Activated naive CD4-positive, alpha-beta T cell treated with Interleukin-2 at 50 U/mL for 16 hours (primary cell): ENCODE data around the gene TECPR1.

ENCODE experiments used
- DNase-seq: peaks from one replicate; pipeline ENCODE4 v3.0.0-alpha.2; 2020

Gene TECPR1

GRCh38 chr7:98186452-98187137 lies 65.4 kb downstream of the TECPR1 start:
- no peak for DNase-seq

- DNase-seq = no peak
Measured at GRCh38 chr7:98185101-98185500, 66.9 kb downstream of the TECPR1 start.

GRCh38 chr7:98180751-98181150 lies 71.3 kb downstream of the TECPR1 start:
- DNase-seq = no peak

DNA sequence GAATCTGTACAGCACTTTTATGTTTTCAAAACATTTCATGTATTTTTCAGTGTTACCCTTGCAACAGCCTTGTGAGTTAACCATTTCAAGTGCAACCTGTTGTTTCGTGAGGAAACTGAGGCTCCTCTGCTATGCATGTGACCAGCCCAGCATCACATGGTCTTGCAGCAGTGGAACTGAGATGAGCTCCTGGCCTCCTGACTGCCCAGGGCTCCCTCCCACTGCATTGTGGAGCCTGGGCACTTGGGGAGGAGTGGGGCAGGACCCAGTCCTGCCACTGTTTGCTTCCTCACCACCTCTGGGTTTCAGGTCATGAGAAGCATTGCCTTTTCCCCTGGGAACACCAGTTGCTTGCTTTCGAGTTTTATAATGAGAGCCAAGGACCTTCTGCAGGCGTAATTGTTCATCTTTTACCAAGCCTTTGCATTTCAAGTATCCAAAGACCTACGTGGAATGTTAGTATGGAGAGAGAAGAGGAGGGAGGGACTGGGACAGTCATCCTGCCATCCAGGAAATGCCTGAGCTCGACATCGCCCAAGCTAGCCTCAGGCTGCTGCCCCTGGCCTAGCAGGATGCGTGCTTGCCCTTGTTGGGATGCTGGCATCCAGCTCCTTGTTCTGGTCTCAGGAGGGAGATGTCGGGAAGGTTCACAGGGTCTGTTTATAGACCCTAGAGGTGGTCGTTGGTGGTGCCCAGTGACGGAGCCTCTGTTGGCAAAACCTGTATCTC lies 73.1 kb downstream of the TECPR1 start:
- DNase-seq = no peak

DNA sequence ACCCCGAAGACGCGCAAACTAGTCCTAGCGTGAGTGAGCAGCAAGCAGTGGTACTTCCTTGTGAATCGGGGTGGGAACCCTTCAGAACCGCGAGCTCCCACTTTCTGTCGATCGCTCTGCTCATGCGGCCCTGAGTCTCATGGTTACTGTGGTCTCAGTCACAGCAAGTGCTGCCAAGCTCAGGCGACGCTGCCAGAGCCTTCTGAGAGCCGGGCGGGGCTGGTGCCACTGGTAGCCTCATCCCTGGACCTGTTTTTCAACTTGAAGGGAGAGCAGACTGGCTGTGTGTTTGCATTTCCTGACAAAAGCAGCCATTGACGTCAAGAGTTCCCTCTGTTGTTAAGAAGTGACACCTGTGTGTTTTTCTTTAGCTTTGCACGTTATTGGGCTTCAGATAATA lies 73.7 kb downstream of the TECPR1 start:
- DNase-seq = no peak

GRCh38 chr7:98177553-98177952 lies 74.5 kb downstream of the TECPR1 start:
- DNase-seq = no peak

DNA sequence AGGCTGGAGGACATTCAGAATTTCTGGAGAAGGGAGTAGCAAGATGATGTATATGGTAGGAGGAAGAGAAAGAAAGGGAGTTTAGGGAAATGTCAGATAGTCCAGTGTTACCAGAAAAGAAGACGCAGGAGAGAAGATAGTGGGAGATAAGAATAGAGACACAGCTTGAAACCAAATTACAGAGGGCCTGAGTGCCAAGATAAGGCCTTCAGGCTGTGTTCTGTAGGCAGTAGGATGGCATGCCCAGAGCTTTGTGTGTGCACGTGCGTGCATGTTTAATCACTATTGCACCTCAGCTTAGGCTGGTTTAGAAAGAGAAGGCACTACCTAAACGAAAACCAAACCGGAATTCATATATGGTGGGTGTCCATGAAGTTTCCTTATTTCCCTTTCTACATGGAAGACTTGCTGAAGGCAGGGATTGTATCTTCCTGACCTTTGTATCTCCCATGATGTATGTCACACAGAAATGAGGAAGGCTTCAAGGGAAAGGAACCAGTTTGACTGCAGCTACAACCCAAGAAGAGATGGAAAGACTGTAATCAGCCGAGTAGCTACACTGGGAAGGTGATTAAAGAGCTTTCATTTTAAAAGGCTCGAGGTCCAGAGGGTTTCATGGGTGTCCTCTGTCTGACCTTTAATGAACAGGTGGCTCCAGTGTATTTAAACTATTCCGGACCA lies 76.6 kb downstream of the TECPR1 start:
- no peak for DNase-seq

DNA sequence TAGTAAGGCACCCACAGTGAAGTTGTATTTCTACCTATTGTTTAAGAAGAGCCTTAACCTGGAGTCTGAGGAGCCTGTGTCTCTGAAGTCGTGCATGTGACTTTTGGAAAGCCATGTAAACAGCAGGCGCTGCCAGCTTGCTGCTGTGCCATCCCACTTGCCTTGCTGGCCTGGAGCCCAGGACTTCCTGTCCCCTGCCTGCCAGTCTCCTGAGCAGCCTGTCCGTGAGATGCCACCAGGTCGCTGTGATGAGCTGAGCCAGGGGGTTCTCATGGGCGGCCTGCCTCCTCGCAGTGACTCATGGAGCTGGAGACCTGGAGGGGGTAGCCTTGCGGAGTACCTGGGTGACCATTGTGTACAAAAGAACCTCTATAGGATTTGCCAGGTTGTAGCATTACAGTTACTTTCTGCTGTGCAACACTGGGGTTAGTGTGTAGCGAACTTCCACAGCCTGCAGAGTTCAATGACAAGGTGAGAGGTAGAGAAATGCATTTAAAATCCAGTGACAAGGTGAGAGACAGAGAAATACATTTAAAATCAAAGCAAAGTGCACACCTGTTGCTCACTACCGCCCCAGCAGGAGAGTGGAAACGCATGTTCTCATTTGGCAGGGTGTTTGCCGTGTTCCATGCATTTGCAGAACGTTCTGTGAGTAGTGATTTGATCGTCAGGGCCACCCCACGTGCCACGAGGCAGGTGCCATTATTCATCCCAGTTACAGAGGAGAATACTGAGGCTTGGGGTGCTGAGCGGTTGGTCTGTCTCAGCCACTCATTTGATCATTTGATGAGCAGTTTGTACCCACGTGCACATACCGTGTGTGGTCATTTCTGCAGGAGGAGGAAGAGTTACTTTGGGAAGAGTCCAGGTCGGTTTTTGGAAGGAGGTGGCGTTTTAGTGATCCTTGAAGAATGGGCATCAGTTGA lies 77.4 kb downstream of the TECPR1 start:
- DNase-seq = no peak

DNA sequence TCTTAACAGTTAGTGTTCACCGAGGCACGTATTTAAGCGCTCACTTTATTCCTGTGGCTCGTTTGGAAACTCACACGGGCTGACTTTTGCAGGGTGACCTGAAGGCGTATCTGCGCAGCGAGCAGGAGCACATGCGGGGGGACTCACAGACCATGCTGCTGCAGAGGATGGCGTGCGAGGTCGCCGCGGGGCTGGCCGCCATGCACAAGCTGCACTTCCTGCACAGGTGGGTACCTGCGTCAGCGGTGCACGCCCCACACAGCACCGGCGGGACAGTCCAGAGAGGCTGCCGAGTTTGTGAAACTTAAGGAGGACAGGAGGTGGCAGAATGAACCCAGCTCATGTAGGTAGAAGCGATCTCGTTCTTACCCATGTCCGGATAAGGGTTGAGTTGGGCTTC lies 80.6 kb downstream of the TECPR1 start:
- no peak for DNase-seq

DNA sequence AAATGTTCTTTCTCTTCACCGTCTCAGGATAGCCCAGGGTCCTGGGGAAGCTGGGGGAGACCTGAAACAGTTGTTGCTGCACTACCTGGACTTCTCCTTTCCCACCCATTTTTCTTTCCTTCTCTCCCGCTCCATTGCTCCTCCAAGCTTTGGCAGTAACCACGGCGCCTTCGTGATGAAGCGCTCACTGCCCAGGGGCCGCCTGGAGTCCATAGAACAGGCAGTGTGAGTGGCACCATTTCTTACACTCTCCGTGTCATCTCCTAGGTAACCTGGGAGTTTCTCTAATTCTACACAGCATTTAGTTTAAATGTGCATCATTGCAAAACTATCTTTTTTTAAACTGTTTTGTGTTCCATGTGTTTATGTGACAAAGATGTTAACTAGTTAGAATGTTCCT lies 81.1 kb downstream of the TECPR1 start:
- no peak for DNase-seq

DNA sequence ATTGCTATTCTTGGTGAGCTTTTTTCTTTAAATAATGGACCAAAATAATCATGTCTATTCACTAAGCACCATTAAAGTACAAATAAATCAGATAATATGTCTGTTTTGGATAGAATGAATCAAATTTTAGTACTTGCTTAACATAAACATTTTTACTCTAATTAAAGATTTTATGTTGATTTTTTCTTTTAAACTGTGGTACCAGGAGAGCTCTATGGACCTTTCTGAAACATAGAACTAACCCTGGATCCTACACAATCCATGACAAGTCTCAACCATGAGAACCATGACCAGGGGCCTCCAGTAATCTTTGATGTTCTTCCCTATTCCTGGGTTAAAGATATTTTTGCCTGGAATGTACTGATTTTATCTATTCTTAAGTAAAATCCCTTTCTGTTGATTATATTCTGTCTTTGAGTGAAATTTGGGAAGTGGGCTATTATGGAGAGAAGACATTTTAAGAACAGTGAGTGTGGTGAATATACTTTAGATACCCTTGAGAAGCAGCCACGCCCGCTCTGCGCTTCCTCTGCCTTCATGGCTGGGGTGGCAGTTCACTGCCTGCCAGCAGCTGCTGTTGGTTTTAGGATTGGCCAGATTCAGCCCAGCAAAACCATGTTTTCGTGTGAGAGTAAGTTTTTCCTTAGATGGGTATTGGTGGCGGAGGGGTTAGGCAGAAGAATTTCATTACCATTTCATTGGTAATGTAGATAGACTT lies 83.0 kb downstream of the TECPR1 start:
- no peak for DNase-seq

- peak; percentile 62 for DNase-seq
Measured at GRCh38 chr7:98168181-98168903, 83.7 kb downstream of the TECPR1 start.

- no peak for DNase-seq
Measured at GRCh38 chr7:98167653-98168052, 84.4 kb downstream of the TECPR1 start.

- no peak for DNase-seq
Measured at GRCh38 chr7:98166668-98166970, 85.4 kb downstream of the TECPR1 start.

DNA sequence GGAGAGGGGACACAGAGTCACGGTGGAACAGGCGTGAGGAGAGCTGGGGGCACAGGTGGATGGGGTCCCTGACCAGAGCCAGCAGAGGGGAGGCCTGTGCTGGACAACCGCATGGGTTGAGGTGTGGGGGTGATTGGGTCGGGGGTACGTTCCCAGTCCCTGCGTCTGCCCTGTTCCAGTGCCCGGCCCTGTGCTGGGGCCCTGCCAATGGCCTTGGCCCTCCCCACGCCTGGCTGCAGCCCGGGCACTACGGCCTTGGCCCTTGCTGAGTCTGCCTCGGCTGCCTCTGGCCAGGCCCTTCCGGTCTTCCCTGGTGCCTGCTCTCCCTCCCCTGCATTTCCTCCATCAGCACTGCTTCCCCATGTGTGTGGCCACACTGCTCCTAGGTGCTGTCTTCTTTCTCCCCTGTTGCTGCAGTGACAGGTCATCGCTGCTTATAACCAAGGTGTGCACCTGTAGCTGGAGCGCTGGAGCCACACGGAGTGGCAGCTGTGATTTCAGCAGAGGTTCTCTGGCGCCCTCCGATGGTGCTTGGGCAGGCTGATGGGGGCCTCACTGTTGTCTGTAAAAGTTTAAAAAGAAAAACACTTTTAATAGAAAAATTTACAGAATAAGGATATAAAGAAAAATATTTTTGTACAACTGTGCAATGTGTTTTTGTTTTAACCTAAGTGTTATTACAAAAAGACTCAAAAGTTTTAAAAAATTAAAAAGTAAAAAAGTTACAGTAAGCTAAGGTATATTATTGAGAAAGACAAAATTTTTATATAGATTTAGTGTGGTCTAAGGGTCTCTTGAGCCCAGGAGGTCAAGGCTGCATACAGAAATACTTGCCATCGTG lies 86.0 kb downstream of the TECPR1 start:
- peak; percentile 28 for DNase-seq
